SK-N-SH (cell line): Measurements from ENCODE around the gene COL5A1. TPM values are rescaled to one million over a fixed set of nuclear protein-coding genes. Genes with fewer than 3 reads are reported as not detected.

Experiments
- CTCF ChIA-PET: fragments of 300-600, 350-600 bp; formaldehyde crosslinking; extraction: SDS; loops from one replicate; lab custom pipeline; 2021; lab: Yijun Ruan, JAX
- POLR2A ChIA-PET: fragments of 350-600 bp; sonication (Branson Sonifier 250); formaldehyde crosslinking; extraction: SDS; loops from one replicate; lab custom pipeline; 2020; ENCODE audit warnings: antibody characterized with exemption, inconsistent platforms; lab: Yijun Ruan, JAX
- DNase-seq: peaks from one replicate; pipeline ENCODE4 v3.0.0; 2012
- H2AFZ ChIP-seq: fragments of 200-600 bp; sonication (generic); 2 replicates; pipeline ENCODE4 v1.8.1; 2016; ENCODE audit warnings: antibody characterized with exemption, mild to moderate bottlenecking, low read depth
- H3F3A ChIP-seq: fragments of 200-600 bp; sonication (generic); replicated peaks from 2 replicates; pipeline ENCODE3; 2016; ENCODE audit warnings: antibody characterized with exemption, mild to moderate bottlenecking; ENCODE audit not compliant: insufficient read depth
- H3K27ac ChIP-seq, 2 experiments: fragments of 200-500 bp in 1 of 2; fragments of 200-600 bp in 1 of 2; sonication (Bioruptor generic) in 1 of 2; sonication (generic), shearing (Covaris generic) in 1 of 2; 2 replicates each; pipeline versions ENCODE4 v1.5.1 to v1.6.1; 2014 to 2016; ENCODE audit warnings: low read depth in 2 of 2, inconsistent platforms in 1 of 2, low read length in 1 of 2, mild to moderate bottlenecking in 1 of 2, mixed read lengths in 1 of 2
- H3K27me3 ChIP-seq: fragments of 200-600 bp; sonication (generic), shearing (Covaris generic); 2 replicates; pipeline ENCODE4 v1.6.1; 2016; ENCODE audit warnings: mixed run types; ENCODE audit not compliant: insufficient read depth
- H3K36me3 ChIP-seq, 2 experiments: fragments of 200-500 bp in 1 of 2; fragments of 200-600 bp in 1 of 2; sonication (Bioruptor generic) in 1 of 2; sonication (generic) in 1 of 2; replicated peaks in 1 of 2; 2 replicates each; pipeline versions ENCODE3 to v1.5.1; 2014 to 2016; ENCODE audit warnings: low read length in 1 of 2, mild to moderate bottlenecking in 1 of 2; ENCODE audit not compliant: insufficient read depth in 2 of 2, control insufficient read depth in 1 of 2
- H3K4me1 ChIP-seq, 2 experiments: fragments of 200-500 bp in 1 of 2; fragments of 200-600 bp in 1 of 2; sonication (Bioruptor generic) in 1 of 2; sonication (generic), shearing (Covaris generic) in 1 of 2; 2 replicates each; pipeline versions ENCODE4 v1.5.1 to v1.6.1; 2014 to 2016; ENCODE audit warnings: low read depth in 1 of 2, low read length in 1 of 2, mixed run types in 1 of 2; ENCODE audit not compliant: insufficient read depth in 2 of 2, control insufficient read depth in 1 of 2
- H3K4me2 ChIP-seq: fragments of 200-600 bp; sonication (generic), shearing (Covaris generic); 2 replicates; pipeline ENCODE4 v1.6.1; 2017; ENCODE audit warnings: mixed run types
- H3K4me3 ChIP-seq, 2 experiments: fragments of 200-500 bp in 1 of 2; fragments of 200-600 bp in 1 of 2; sonication (Bioruptor generic) in 1 of 2; sonication (generic), shearing (Covaris generic) in 1 of 2; 2 replicates each; pipeline versions ENCODE4 v1.5.1 to v1.8.1; 2014 to 2016; ENCODE audit warnings: low read depth in 2 of 2, inconsistent platforms in 1 of 2, low read length in 1 of 2, mild to moderate bottlenecking in 1 of 2, mixed read lengths in 1 of 2, moderate library complexity in 1 of 2
- H3K79me2 ChIP-seq: fragments of 200-600 bp; sonication (generic); 2 replicates; pipeline ENCODE4 v1.8.1; 2017; ENCODE audit warnings: mild to moderate bottlenecking; ENCODE audit not compliant: insufficient read depth
- H3K9ac ChIP-seq: fragments of 200-600 bp; sonication (generic); 2 replicates; pipeline ENCODE4 v1.6.1; 2017; ENCODE audit warnings: mixed run types
- H3K9me2 ChIP-seq: fragments of 200-600 bp; sonication (generic); 2 replicates; pipeline ENCODE4 v1.6.1; 2017; ENCODE audit warnings: mixed run types
- H3K9me3 ChIP-seq: fragments of 200-600 bp; sonication (generic); 2 replicates; pipeline ENCODE4 v1.6.1; 2017; ENCODE audit warnings: mixed run types, mild to moderate bottlenecking, moderate library complexity
- H4K20me1 ChIP-seq: fragments of 200-600 bp; sonication (generic); 2 replicates; pipeline ENCODE4 v1.6.1; 2017; ENCODE audit warnings: mild to moderate bottlenecking, mixed run types; ENCODE audit not compliant: insufficient read depth
- EP300 ChIP-seq, 2 experiments: IDR thresholded peaks; 2 replicates each; pipeline versions ENCODE4 v1.4.0 to v1.6.1; 2012; ENCODE audit warnings: borderline replicate concordance in 1 of 2, low read depth in 1 of 2, low read length in 1 of 2
- FOXJ3 ChIP-seq: sonication (generic); formaldehyde crosslinking; IDR thresholded peaks from 2 replicates; pipeline ENCODE4 v1.5.1; 2020; ENCODE audit warnings: mild to moderate bottlenecking, missing genetic modification reagents
- FOXM1 ChIP-seq: IDR thresholded peaks from 2 replicates; pipeline ENCODE4 v1.4.0; 2012; ENCODE audit warnings: low read depth, mild to moderate bottlenecking
- GATA2 ChIP-seq: sonication (generic); formaldehyde crosslinking; IDR thresholded peaks from 2 replicates; pipeline ENCODE4 v1.5.0; 2020; ENCODE audit warnings: mild to moderate bottlenecking, missing genetic modification reagents
- IRF3 ChIP-seq: fragments of 150-350 bp; IDR thresholded peaks from 2 replicates; pipeline ENCODE4 v1.6.1; 2016; ENCODE audit warnings: mild to moderate bottlenecking, low read depth, low read length
- RAD21 ChIP-seq: IDR thresholded peaks from 2 replicates; pipeline ENCODE4 v1.6.1; 2012; ENCODE audit warnings: mild to moderate bottlenecking, low read length
- RCOR1 ChIP-seq: fragments of 150-350 bp; IDR thresholded peaks from 2 replicates; pipeline ENCODE4 v1.6.1; 2017; ENCODE audit warnings: antibody characterized with exemption, low read length
- TEAD4 ChIP-seq: IDR thresholded peaks from 2 replicates; pipeline ENCODE4 v1.4.0; 2012; ENCODE audit warnings: mild to moderate bottlenecking, borderline replicate concordance; ENCODE audit not compliant: insufficient read depth
- WGBS: methylation state at CpG from one replicate; pipeline ENCODE4 v1.1.6; 2017; ENCODE audit warnings: low lambda C conversion rate; 5-methylcytosine and 5-hydroxymethylcytosine counted together
- polyA plus RNA-seq, 3 experiments: library from polyadenylated mRNA; depleted of rRNA; stranded (reverse); fragments of >200 nt; gene quantifications; 2 replicates each; pipeline ENCODE4 v1.2.3, GENCODE V29; 2012
- TF ChIP-seq, protein P1 (sequence below): IDR thresholded peaks from 2 replicates; pipeline ENCODE4 v1.6.1; 2012; ENCODE audit warnings: mild to moderate bottlenecking, low read depth, low read length, moderate library complexity

COL5A1 gene
- polyA plus RNA-seq, 1 of the 3 experiments (the other 2 are of a cell fraction) = 73.8 TPM

DNA sequence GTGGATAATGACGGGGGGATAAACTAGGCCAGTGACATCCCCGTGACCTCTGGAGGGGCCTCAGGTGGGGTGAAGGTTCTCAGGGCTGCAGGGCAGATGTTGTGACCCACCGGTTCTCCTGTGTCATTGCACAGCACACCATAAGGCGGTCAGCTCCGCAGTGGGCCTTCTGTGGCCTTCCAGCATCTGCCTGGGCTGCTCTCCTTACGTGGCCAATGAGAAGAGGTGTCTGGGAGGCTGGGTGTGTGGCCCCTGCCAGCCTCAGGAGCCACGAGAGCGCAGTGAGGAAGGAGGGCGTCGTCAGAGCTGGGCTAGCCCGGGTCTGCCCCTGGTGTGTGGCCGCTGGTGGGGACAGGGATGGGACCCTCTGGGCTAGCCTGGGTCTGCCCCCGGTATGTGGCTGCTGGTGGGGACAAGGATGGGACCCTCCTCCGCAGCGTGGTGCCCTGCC lies 48.7 kb downstream of the COL5A1 start:
- peaks cover 100% of the 10 kb centered on the region for H4K20me1 ChIP-seq
- CTCF ChIA-PET = interaction anchor here (0.6 to 9.9 kb wide), 26 partner anchors 8 to 723 kb away, joined by 3 to 122 read pairs (median 6); no protein-coding TSS in a partner anchor
- H3K9me3 ChIP-seq = no peaks in the 10 kb centered on the region
- no peak overlapping the region for H3K4me2 ChIP-seq
- no peak for DNase-seq
- peaks cover 0 to 36% of the 10 kb centered on the region in 2 experiments; a peak in 1 of 4 replicates for H3K4me1 ChIP-seq
- H3K9me2 ChIP-seq = no peaks in the 10 kb centered on the region
- TF ChIP-seq FOXM1 (no peak), FOXJ3 (CRISPR knock-in tag) (no peak), TEAD4 (no peak), GATA2 (CRISPR knock-in tag) (no peak)
- peaks cover 23 to 52% of the 10 kb centered on the region in 2 experiments for H3K36me3 ChIP-seq
- peaks cover 100% of the 10 kb centered on the region for H3K79me2 ChIP-seq
- no peak overlapping the region for H3K4me3 ChIP-seq
- H3K27me3 ChIP-seq = no peaks in the 10 kb centered on the region
- POLR2A ChIA-PET = no interaction called here
- H3K9ac ChIP-seq = no peak overlapping the region
- no peak overlapping the region for H2AFZ ChIP-seq
- peaks cover 12% of the 10 kb centered on the region for H3F3A ChIP-seq
- peak overlapping the region in 1 of 2 experiments; percentile 5; a peak in 1 of 4 replicates for H3K27ac ChIP-seq
- 81% methylated on average over 10 of the region's 15 CpGs for WGBS

- Histone ChIP-seq H4K20me1 (peaks cover 100% of the 10 kb centered on the region), H2AFZ (no peak overlapping the region), H3K27ac (peak overlapping the region; percentile 40 to 60), H3F3A (peaks cover 12% of the 10 kb centered on the region), H3K27me3 (no peaks in the 10 kb centered on the region), H3K36me3 (peaks cover 25 to 45% of the 10 kb centered on the region in 2 experiments), H3K4me3 (no peak overlapping the region), H3K9me3 (no peaks in the 10 kb centered on the region), H3K4me2 (no peak overlapping the region), H3K79me2 (peaks cover 100% of the 10 kb centered on the region), H3K9me2 (no peaks in the 10 kb centered on the region), H3K9ac (no peak overlapping the region), H3K4me1 (peaks cover 0 to 36% of the 10 kb centered on the region in 2 experiments; a peak in 1 of 4 replicates)
- POLR2A ChIA-PET = no interaction called here
- 82% methylated on average over 22 of the region's 31 CpGs for WGBS
- DNase-seq = peak; percentile 76
- CTCF ChIA-PET = interaction anchor here (1.0 to 9.9 kb wide), 21 partner anchors 7 to 722 kb away, joined by 3 to 122 read pairs (median 8); no protein-coding TSS in a partner anchor
- 0 out of 2 replicates have a peak, but pooled peaks have one; percentile 0 for TF ChIP-seq RAD21
- TF ChIP-seq RCOR1 = peak; percentile 42; the same call in 1 of the 2 replicates
- 0 out of 2 replicates have a peak, but pooled peaks have one; percentile 45 for TF ChIP-seq FOXJ3 (CRISPR knock-in tag)
- TF ChIP-seq, protein P1, sequence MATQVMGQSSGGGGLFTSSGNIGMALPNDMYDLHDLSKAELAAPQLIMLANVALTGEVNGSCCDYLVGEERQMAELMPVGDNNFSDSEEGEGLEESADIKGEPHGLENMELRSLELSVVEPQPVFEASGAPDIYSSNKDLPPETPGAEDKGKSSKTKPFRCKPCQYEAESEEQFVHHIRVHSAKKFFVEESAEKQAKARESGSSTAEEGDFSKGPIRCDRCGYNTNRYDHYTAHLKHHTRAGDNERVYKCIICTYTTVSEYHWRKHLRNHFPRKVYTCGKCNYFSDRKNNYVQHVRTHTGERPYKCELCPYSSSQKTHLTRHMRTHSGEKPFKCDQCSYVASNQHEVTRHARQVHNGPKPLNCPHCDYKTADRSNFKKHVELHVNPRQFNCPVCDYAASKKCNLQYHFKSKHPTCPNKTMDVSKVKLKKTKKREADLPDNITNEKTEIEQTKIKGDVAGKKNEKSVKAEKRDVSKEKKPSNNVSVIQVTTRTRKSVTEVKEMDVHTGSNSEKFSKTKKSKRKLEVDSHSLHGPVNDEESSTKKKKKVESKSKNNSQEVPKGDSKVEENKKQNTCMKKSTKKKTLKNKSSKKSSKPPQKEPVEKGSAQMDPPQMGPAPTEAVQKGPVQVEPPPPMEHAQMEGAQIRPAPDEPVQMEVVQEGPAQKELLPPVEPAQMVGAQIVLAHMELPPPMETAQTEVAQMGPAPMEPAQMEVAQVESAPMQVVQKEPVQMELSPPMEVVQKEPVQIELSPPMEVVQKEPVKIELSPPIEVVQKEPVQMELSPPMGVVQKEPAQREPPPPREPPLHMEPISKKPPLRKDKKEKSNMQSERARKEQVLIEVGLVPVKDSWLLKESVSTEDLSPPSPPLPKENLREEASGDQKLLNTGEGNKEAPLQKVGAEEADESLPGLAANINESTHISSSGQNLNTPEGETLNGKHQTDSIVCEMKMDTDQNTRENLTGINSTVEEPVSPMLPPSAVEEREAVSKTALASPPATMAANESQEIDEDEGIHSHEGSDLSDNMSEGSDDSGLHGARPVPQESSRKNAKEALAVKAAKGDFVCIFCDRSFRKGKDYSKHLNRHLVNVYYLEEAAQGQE = no peak
- peak in 1 of 2 experiments; percentile 82; a peak in 2 of 4 replicates for TF ChIP-seq EP300 (IDR thresholded peaks at IDR 0.05; ENCODE audit: borderline replicate concordance in 1 of 2, low read depth in 1 of 2, low read length in 1 of 2)
- peak; percentile 70; the same call in 1 of the 2 replicates for TF ChIP-seq GATA2 (CRISPR knock-in tag)
- TF ChIP-seq IRF3 = no peak
Measured at GRCh38 chr9:134690946-134691694, 49.5 kb downstream of the COL5A1 start.
